ENCODE measurements around the gene APAF1.

APAF1 gene

GRCh38 chr12:98660521-98660920 is 15.4 kb downstream of the APAF1 start:
- no peak for DNase-seq (ENCODE audit: low read depth)

- no peak for DNase-seq (ENCODE audit: low read depth)
These were observed 24.7 kb downstream of the APAF1 start for GRCh38 chr12:98669751-98670150.

GRCh38 chr12:98671459-98671858 is 26.4 kb downstream of the APAF1 start:
- no peak for DNase-seq (ENCODE audit: low read depth)

- DNase-seq (ENCODE audit: low read depth) = no peak
These were observed 29.8 kb downstream of the APAF1 start for GRCh38 chr12:98674841-98675240.

GRCh38 chr12:98678236-98678945 is 33.3 kb downstream of the APAF1 start:
- no peak for DNase-seq (ENCODE audit: low read depth)

- DNase-seq (ENCODE audit: low read depth) = no peak
These were observed 34.0 kb downstream of the APAF1 start for GRCh38 chr12:98678946-98679610.

- DNase-seq (ENCODE audit: low read depth) = no peak
These were observed 34.5 kb downstream of the APAF1 start for GRCh38 chr12:98679611-98680005.

GRCh38 chr12:98684199-98684598 is 39.1 kb downstream of the APAF1 start:
- no peak for DNase-seq (ENCODE audit: low read depth)

GRCh38 chr12:98686603-98687002 is 41.5 kb downstream of the APAF1 start:
- DNase-seq (ENCODE audit: low read depth) = no peak

- DNase-seq (ENCODE audit: low read depth) = no peak
These were observed 46.3 kb downstream of the APAF1 start for GRCh38 chr12:98691351-98691750.

GRCh38 chr12:98696036-98696646 is 51.1 kb downstream of the APAF1 start:
- no peak for DNase-seq (ENCODE audit: low read depth)

- DNase-seq (ENCODE audit: low read depth) = no peak
These were observed 52.1 kb downstream of the APAF1 start for GRCh38 chr12:98697209-98697608.

- no peak for DNase-seq (ENCODE audit: low read depth)
These were observed 53.7 kb downstream of the APAF1 start for GRCh38 chr12:98698603-98699463.

GRCh38 chr12:98699586-98699985 is 54.5 kb downstream of the APAF1 start:
- DNase-seq (ENCODE audit: low read depth) = no peak

- no peak for DNase-seq (ENCODE audit: low read depth)
These were observed 56.1 kb downstream of the APAF1 start for GRCh38 chr12:98701166-98701565.

GRCh38 chr12:98709022-98709421 is 63.9 kb downstream of the APAF1 start:
- DNase-seq (ENCODE audit: low read depth) = no peak

- no peak for DNase-seq (ENCODE audit: low read depth)
These were observed 69.3 kb downstream of the APAF1 start for GRCh38 chr12:98714426-98714825.

GRCh38 chr12:98719515-98720504 is 74.7 kb downstream of the APAF1 start:
- no peak for DNase-seq (ENCODE audit: low read depth)

GRCh38 chr12:98721204-98721702 is 76.2 kb downstream of the APAF1 start:
- no peak for DNase-seq (ENCODE audit: low read depth)

GRCh38 chr12:98724384-98725155 is 79.5 kb downstream of the APAF1 start:
- DNase-seq (ENCODE audit: low read depth) = no peak

Data from activated T-cell treated with anti-CD3 and anti-CD28 coated beads for 1 hour (primary cell).